Measurements from ENCODE around the gene MTURN.
"Not testable (repeated sequence)": the region's sequence is repeated elsewhere in the genome, so short reads cannot be mapped to it uniquely, and the experiment has no call there.

MTURN gene

GRCh38 chr7:30181736-30182522 is 47.1 kb downstream of the MTURN start:
- DNase-seq: no peak

GRCh38 chr7:30182814-30183213 is 48.0 kb downstream of the MTURN start:
- DNase-seq: no peak

- no peak for DNase-seq
Observed at GRCh38 chr7:30183749-30184369, 49.1 kb downstream of the MTURN start.

DNA sequence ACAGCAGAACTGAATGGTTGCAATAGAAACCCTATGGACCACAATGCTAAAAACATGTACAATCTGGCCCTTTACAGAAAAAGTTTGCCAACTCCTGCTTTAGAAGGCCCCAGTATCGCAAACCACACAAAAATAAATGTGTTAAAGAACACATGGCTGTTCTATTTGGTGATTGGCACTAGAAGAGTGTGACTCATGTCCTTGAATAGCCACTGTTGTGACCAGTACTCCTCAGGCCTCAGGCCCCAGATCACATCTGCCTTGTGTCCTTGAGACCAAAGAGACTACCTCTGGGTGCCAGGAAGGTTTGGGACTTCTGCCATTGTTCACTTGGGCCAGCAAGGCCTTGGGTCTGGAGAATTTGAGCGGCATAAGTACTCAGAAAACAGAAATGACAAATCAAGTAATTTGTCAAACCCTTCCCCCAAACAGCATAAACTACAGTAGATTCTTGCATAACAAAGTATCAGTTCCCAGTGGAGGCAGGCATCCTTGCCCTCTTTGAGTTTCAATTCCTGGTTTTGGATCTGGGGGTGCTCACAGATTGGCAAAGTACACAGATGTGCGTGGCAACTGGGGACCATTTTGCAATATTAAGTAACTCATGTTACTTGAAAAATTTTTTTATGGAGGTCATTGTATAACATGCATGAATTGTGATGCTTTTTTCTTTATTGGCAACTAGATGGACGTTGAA is 50.2 kb downstream of the MTURN start:
- no peak for DNase-seq

DNA sequence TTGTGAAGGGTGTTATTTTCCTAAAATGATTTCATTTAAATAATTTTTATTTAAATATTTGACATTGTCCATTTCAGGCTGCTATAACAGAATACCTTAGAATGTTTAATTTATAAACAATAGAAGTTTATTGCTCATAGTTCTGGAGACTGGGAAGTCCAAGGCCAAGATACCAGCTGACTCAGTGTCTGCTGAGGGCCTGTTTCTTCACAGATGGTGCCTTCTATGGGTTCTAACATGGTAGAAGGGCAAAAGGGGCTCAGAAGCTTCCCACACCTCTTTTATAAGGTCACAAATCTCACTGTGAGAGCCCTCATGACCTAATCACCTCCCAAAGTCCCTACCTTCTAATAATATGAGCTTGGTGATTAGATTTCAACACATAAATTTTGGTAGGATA is 50.7 kb downstream of the MTURN start:
- DNase-seq: no peak

- no peak for DNase-seq
Observed at GRCh38 chr7:30186725-30187124, 51.9 kb downstream of the MTURN start.

- DNase-seq: no peak
Observed at GRCh38 chr7:30187513-30187912, 52.7 kb downstream of the MTURN start.

GRCh38 chr7:30188381-30188780 is 53.6 kb downstream of the MTURN start:
- DNase-seq: not testable (repeated sequence)

DNA sequence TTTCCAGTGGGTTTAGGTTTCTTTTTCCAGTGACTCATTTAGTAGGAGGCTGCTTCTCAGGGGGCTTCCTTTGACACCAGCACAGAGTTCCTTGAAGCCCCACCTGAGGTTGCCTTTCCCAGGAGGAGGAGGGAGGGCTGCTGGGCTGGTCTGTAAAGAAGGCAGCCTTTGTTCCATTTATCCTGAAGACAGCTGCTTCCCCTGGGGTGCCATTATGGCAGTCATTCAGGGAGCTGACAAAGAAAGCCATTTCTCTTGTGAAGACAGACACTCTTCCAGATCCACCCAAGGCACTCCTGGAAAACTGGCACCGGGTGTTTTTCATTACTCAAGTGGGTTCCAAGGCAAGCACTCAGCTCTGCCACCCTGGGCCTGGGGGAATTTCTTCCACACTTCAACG is 54.0 kb downstream of the MTURN start:
- DNase-seq: no peak

DNA sequence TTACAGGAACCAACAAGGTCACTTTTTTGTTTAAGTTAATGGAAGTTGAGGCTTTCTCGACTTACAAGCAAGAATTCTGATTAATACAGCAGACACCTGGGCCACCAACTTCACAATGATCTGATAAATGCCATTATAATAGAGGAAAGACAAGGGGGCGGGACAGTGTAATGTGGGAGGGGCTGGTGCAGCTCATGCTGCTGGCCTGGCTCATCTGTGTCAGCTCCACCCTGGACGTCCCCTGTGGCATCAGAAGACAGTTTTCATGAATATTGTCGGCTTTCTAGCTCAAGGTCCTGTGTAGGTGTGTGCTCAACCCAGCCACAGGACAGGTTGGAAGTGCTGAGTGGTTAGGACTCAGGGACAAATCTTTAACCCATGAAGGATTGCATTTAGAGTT is 57.0 kb downstream of the MTURN start:
- DNase-seq: no peak

- DNase-seq: no peak
Observed at GRCh38 chr7:30193336-30193943, 58.7 kb downstream of the MTURN start.

DNA sequence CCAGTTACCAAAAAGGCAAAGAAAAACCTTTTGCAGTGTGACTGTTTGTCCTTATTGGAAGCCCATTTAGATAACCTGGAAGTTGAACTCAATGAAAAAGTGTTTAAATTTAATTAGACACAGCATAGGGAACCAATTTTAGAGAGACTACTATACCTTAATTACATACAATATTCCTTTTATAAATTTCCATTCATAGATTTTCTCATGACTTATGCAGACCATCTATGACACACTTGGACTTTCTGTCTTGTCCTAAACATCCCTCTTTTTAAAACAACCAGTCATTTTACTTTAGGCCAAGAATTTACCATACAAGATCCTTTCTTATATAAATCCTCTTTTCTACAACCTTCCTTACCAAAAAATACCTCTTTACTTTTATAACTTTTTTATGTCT is 61.6 kb downstream of the MTURN start:
- no peak for DNase-seq

DNA sequence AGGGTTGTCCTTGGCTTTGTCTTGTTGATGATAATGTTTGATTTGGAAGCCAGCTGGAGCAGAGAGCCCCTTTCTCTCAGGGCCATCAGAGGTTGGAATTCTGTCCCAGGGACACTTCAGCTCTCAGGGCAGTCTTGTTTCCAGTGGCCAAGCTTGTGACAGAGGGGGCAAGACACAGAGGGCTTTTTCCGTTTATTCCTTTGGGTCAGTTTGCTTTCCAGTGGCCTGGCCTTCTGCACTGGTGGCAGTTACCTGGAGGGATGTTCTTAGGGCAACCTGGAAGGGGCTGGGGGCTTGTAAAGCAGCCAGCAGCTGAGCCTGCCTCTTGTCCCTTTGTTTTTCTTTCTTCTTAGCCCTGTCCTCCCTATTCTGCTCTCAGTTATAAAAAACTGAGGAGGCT is 62.7 kb downstream of the MTURN start:
- no peak for DNase-seq

GRCh38 chr7:30199271-30199670 is 64.5 kb downstream of the MTURN start:
- DNase-seq: no peak

DNA sequence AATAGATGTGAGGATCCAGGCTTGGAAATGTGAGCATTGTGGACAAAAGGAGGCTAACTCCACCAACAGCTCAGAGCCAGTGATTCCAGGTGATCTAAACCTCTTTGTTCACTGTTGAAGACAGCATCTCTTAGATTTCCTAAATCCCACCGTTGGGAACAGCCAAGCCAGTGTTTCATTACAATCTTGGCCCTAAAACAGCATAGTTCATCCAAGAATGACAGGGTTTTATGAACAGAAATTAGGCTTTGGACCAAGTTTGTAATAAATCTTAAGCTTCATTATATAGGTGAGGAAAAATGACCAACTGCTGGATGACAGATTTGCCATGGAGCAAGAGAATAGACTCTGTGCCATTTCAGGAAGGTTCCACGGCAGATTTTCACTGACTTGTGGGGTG is 65.8 kb downstream of the MTURN start:
- no peak for DNase-seq

DNA sequence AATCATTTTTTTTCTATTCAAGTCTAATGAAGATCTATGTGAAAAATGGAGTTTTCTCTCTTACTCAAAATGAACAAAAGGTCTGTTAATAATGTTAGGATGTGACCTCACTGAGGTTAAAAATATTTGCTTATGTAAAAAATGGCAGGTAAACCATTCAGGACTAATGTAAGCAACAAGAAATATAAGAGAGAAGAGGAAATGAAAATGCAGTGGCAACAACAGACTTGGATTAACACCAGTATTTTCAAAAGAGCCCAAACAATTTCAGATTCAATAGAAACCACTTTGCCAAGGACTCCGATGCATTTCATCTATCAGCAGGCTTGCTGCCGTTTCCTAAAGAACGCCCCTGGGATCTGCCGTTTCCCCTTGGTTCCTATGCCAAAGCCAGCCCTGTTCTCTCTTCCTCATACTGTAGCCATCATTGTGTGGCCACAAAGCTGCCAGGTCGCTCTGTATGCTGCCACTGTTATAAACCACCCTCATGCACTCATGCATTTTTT is 66.4 kb downstream of the MTURN start:
- no peak for DNase-seq

DNA sequence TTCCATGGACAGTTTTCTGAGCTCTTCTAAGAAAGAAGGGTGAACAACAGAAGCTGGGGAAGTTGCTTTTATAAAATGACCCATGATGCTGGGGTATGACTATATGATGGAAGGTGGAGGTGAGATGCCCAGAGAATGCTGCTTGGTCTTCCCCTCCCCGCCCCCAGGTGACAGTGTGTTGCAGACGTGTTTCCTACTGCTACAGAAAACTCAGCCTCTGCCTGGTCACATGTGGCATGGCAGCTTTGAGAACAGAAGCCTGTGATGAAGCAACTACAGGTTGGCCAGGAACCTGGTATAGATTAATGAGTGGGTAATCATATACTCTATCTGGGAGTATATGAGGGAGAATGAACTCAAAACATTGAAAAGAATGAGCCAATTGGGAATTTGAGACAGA is 67.1 kb downstream of the MTURN start:
- DNase-seq: no peak

GRCh38 chr7:30202671-30203070 is 67.9 kb downstream of the MTURN start:
- DNase-seq: no peak

DNA sequence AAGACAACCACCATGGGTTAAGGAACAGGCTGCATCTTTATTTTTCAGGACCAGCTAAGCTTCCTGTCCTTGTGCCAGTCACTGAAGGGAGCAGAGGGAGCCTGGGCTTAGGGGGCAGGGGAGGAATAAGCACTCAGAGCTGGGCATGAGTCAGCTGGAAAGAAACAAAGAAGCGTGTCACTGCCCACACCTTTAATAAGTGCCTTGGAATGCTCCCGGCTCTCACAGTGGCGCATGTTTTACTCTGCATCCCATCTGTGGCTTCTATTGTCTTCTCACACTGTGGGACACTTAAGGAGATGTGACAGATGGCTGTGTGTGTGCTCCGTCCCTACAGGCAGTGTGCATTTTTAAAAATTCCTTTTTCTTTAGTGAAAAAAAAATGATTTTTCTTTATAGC is 71.7 kb downstream of the MTURN start:
- DNase-seq: no peak

GRCh38 chr7:30206942-30207341 is 72.2 kb downstream of the MTURN start:
- DNase-seq: no peak

DNA sequence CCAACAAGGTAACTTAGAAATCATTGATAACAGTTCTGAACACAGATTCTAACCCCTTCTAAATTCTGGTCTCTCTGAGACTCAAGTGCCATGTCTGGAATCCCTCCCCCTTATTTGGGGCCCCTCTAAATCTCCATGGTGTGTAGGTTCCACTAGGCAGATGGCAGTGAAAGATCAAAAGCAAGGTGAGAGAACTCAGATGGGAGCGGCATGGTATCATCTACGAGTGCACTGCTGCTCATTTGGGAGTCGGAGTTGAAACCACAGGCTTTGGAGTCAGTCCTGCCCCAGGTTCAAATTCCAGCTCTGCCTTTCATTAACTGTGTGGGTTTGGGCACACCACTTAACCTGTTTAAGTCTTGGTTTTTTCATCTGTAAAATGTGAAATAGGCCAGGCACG is 72.6 kb downstream of the MTURN start:
- DNase-seq: no peak

GRCh38 chr7:30209951-30210350 is 75.2 kb downstream of the MTURN start:
- no peak for DNase-seq

Data from amniotic stem cell (primary cell).